ENCODE results near the gene FBXL19.

GRCh38 chr16:30918614-30919013 lies 4.8 kb upstream of the FBXL19 start:
- no peak for TF ChIP-seq CTCF (IDR thresholded peaks at IDR 0.05; ENCODE audit: low read depth, low read length)
- TF ChIP-seq POLR2A (IDR thresholded peaks at IDR 0.05; ENCODE audit: extremely low read depth, insufficient read length) = no peak
- TF ChIP-seq MAX (IDR thresholded peaks at IDR 0.05; ENCODE audit: low read depth, low read length) = no peak

All from NB4 (cell line).